ENCODE results near the gene KDM1B. TPM values are rescaled to one million over a fixed set of nuclear protein-coding genes. Genes with fewer than 3 reads are reported as not detected.

Gene KDM1B
- total RNA-seq, 4 donors from 2014 or later: 14.5 to 29.9 (median 26.0) TPM

DNA sequence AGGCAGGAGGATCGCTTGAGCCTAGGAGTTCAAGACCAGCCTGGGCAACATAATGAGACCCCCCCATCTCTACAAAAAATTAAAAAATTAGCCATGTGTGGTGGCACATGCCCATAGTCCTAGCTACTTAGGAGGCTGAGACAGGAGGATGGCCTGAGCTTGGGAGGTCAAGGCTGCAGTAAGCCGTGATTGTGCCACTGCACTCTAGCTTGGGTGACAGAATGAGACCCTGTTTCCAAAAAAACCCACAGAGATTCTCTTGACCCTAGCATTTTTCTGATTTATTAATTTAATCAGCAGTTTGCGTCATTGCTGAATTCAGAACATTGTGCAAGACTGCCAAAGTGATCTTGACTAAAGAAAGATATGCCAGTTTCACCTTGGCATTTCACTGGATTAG, 36.8 kb downstream of the KDM1B start:
- intact Hi-C loops (cut with DNase I; ENCODE audit: low total_unique reads): no loop called here
- Histone ChIP-seq H3K36me3 (peaks cover 3 to 26% of the 10 kb centered on the region in 2 donors), H3K9me3 (no peaks in the 10 kb centered on the region), H3K27ac (no peak overlapping the region), H3K27me3 (no peaks in the 10 kb centered on the region), H3K4me1 (no peaks in the 10 kb centered on the region), H3K4me3 (no peak overlapping the region)
- in situ Hi-C loops (cut with MboI; ENCODE audit: low sequenced_read_pairs in 4 of 4): no loop called here
- DNase-seq: no peak
- no peak for ATAC-seq
- TF ChIP-seq, protein P1, sequence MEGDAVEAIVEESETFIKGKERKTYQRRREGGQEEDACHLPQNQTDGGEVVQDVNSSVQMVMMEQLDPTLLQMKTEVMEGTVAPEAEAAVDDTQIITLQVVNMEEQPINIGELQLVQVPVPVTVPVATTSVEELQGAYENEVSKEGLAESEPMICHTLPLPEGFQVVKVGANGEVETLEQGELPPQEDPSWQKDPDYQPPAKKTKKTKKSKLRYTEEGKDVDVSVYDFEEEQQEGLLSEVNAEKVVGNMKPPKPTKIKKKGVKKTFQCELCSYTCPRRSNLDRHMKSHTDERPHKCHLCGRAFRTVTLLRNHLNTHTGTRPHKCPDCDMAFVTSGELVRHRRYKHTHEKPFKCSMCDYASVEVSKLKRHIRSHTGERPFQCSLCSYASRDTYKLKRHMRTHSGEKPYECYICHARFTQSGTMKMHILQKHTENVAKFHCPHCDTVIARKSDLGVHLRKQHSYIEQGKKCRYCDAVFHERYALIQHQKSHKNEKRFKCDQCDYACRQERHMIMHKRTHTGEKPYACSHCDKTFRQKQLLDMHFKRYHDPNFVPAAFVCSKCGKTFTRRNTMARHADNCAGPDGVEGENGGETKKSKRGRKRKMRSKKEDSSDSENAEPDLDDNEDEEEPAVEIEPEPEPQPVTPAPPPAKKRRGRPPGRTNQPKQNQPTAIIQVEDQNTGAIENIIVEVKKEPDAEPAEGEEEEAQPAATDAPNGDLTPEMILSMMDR (IDR thresholded peaks at IDR 0.05 in 4 of 5, conservative IDR thresholded peaks at IDR 0.05 in 1 of 5): no peak
- no peak for TF ChIP-seq POLR2A (IDR thresholded peaks at IDR 0.05)

DNA sequence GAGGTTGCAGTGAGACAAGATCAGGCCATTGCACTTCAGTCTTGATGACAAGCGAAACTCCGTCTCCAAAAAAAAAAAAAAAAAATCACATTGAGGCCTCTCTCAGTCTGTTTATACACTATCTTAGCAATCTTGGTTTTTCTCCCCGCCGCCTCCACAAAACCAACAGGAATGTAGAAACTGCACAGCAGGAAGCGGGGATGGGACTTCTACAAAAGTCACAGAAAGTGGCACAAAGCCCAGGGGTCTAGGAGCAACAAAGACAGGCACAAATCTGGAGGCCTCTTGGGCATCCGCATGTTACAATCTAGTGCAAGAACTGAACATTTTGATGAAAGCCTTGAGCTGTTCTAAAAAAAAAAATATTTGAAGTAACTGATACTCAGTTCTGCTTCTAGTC, 48.6 kb downstream of the KDM1B start:
- ATAC-seq (no peak), DNase-seq (no peak)
- Histone ChIP-seq H3K27ac (no peak overlapping the region), H3K4me3 (no peak overlapping the region), H3K4me1 (no peaks in the 10 kb centered on the region), H3K36me3 (peaks cover 0 to 28% of the 10 kb centered on the region in 2 donors), H3K27me3 (no peaks in the 10 kb centered on the region), H3K9me3 (no peaks in the 10 kb centered on the region)
- intact Hi-C loops (cut with DNase I; ENCODE audit: low total_unique reads) (no loop called here), in situ Hi-C loops (cut with MboI; ENCODE audit: low sequenced_read_pairs in 4 of 4) (no loop called here)
- TF ChIP-seq, protein P1 (IDR thresholded peaks at IDR 0.05 in 4 of 5, conservative IDR thresholded peaks at IDR 0.05 in 1 of 5): no peak
- no peak for TF ChIP-seq POLR2A (IDR thresholded peaks at IDR 0.05)

DNA sequence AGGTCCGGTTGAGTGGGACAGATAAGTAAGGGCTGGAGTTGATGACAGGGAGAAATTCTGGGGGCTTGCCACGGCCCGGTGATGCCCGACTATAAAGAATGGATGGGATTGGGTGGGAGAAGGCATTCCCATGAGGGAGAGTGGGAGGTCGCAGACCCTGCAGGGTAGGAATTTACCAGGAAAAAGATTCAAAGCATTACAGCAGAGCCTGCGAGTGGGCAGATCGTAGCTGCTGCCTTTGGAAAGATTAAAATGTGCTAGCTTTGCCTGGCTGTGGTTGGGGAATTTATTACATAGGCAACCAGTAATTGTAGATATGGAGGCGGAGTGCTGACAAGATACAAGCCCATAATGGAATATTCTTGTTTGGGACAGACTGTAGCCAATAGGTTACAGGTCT, 49.5 kb downstream of the KDM1B start:
- intact Hi-C loops (cut with DNase I; ENCODE audit: low total_unique reads) (no loop called here), in situ Hi-C loops (cut with MboI; ENCODE audit: low sequenced_read_pairs in 4 of 4) (no loop called here)
- no peak overlapping the region for H3K4me3 ChIP-seq
- H3K36me3 ChIP-seq: peaks cover 0 to 34% of the 10 kb centered on the region in 2 donors
- no peaks in the 10 kb centered on the region for H3K9me3 ChIP-seq
- H3K27ac ChIP-seq: no peak overlapping the region
- no peak for TF ChIP-seq POLR2A (IDR thresholded peaks at IDR 0.05)
- TF ChIP-seq, protein P1 (IDR thresholded peaks at IDR 0.05 in 4 of 5, conservative IDR thresholded peaks at IDR 0.05 in 1 of 5): no peak
- DNase-seq (no peak), ATAC-seq (no peak)
- H3K27me3 ChIP-seq: no peaks in the 10 kb centered on the region
- no peaks in the 10 kb centered on the region for H3K4me1 ChIP-seq

DNA sequence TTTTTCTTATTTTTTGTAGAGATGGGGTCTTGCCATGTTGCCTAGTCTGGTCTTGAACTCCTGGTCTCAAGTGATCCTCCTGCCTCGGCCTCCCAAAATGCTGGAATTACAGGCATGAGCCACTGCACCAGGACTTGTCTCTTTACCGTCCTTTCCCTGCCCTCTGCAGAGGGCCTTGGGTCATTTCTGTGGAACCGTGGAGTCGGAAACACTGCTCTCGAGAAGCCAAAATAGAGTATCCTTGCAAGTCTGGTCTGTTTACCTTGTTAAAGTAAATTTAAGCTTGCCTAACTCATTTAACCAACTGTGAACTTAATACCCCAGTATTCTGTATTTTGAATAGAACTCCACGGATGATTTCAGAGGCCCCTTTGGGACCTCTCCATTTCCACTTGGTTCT, 51.4 kb downstream of the KDM1B start:
- H3K27ac ChIP-seq: no peak overlapping the region
- DNase-seq: no peak
- TF ChIP-seq POLR2A (IDR thresholded peaks at IDR 0.05): no peak
- TF ChIP-seq, protein P1 (IDR thresholded peaks at IDR 0.05 in 4 of 5, conservative IDR thresholded peaks at IDR 0.05 in 1 of 5): no peak
- no peaks in the 10 kb centered on the region for H3K9me3 ChIP-seq
- in situ Hi-C loops (cut with MboI; ENCODE audit: low sequenced_read_pairs in 4 of 4): no loop called here
- no peak for ATAC-seq
- no peak overlapping the region for H3K4me3 ChIP-seq
- no peaks in the 10 kb centered on the region for H3K27me3 ChIP-seq
- intact Hi-C loops (cut with DNase I; ENCODE audit: low total_unique reads): no loop called here
- H3K4me1 ChIP-seq: no peaks in the 10 kb centered on the region
- peaks cover 0 to 32% of the 10 kb centered on the region in 2 donors for H3K36me3 ChIP-seq

DNA sequence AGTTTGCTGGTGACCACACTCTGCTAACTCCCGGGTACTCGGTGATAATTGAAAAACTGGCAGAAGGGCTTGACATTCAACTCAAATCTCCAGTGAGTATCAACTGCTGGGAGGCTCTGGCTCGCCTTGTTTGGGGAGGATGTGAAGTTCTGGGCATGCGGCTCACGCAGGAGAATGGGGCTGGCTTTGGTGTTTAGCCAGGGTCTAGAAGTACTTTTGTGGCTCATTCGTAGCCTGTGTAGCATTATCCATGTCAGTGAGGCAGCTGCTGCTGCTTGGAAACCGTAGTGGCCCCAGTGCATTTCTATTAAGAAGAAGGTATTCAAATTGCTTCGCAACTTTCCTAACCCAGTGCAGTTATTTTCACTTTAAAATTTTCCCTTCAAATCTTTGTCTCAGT, 52.2 kb downstream of the KDM1B start:
- H3K27me3 ChIP-seq: no peaks in the 10 kb centered on the region
- no peak overlapping the region for H3K4me3 ChIP-seq
- intact Hi-C loops (cut with DNase I; ENCODE audit: low total_unique reads) (no loop called here), in situ Hi-C loops (cut with MboI; ENCODE audit: low sequenced_read_pairs in 4 of 4) (no loop called here)
- ATAC-seq (no peak), DNase-seq (no peak)
- H3K36me3 ChIP-seq: peaks cover 0 to 30% of the 10 kb centered on the region in 2 donors
- H3K27ac ChIP-seq: no peak overlapping the region
- TF ChIP-seq POLR2A (IDR thresholded peaks at IDR 0.05): no peak
- TF ChIP-seq, protein P1 (IDR thresholded peaks at IDR 0.05 in 4 of 5, conservative IDR thresholded peaks at IDR 0.05 in 1 of 5): no peak
- H3K4me1 ChIP-seq: no peaks in the 10 kb centered on the region
- H3K9me3 ChIP-seq: no peaks in the 10 kb centered on the region
